ENCODE data around the gene FYTTD1.

FYTTD1 gene

GRCh38 chr3:197833930-197834715 lies 84.4 kb downstream of the FYTTD1 start:
- TF ChIP-seq TAF1 (IDR thresholded peaks at IDR 0.05; ENCODE audit: borderline replicate concordance, insufficient read depth, low read length) (no peak), FOXP2 (optimal IDR thresholded peaks at IDR 0.05; ENCODE audit: borderline replicate concordance, extremely low read depth, extremely low read length, insufficient read depth) (no peak), SIN3A (IDR thresholded peaks at IDR 0.05; ENCODE audit: borderline replicate concordance, insufficient read depth, low read length) (no peak), POLR2AphosphoS5 (IDR thresholded peaks at IDR 0.05; ENCODE audit: low read depth, low read length) (no peak), REST (IDR thresholded peaks at IDR 0.05; ENCODE audit: insufficient read depth in 1 of 2, low read depth in 2 of 2, low read length in 2 of 2) (no peak)

DNA sequence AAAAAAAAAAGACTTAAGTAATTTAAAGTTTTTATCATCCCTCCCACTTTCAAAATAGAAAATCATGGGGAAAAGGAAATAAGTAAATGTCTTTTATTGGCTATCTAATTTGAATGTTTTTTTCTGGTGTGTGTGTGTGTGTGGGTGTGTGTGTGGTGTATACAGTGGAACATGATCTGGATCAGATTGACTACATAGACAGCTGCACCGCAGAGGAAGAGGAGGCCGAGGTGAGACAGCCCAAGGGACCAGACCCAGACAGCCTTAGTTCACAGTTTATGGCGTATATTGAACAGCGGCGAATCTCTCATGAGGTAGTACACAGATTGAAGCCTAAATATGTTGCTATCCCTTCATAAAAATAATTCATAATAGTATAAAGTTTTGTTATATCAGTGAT lies 85.8 kb downstream of the FYTTD1 start:
- no peak for TF ChIP-seq POLR2AphosphoS5 (IDR thresholded peaks at IDR 0.05; ENCODE audit: low read depth, low read length)
- TF ChIP-seq REST (IDR thresholded peaks at IDR 0.05; ENCODE audit: insufficient read depth in 1 of 2, low read depth in 2 of 2, low read length in 2 of 2), result no peak
- no peak for TF ChIP-seq TAF1 (IDR thresholded peaks at IDR 0.05; ENCODE audit: borderline replicate concordance, insufficient read depth, low read length)
- TF ChIP-seq FOXP2 (optimal IDR thresholded peaks at IDR 0.05; ENCODE audit: borderline replicate concordance, extremely low read depth, extremely low read length, insufficient read depth), result no peak

DNA sequence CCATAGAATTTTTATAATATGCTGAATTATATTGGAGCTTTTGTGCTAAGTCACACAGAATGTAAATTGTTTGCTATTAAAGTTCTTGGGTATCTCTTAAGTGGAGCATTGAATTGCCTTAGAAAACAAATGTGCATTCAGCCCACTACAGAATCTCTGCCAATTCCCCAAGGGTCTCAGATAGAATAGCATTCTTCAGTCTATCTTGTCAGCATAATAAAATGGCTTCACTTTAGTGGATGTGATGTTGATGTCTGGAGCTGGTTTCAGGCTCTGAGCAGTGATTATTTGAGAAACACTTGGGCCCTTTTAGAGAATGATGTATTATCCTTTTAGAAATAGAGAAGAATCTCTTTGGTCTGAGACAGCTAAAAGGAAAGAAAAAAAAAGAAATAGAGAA lies 86.6 kb downstream of the FYTTD1 start:
- TF ChIP-seq SIN3A (IDR thresholded peaks at IDR 0.05; ENCODE audit: borderline replicate concordance, insufficient read depth, low read length), result no peak

Data from PFSK-1 (cell line).